Measurements from ENCODE around the gene EFHD2.
"Not testable (repeated sequence)": the region's sequence is repeated elsewhere in the genome, so short reads cannot be mapped to it uniquely, and the experiment has no call there.

EFHD2 gene

GRCh38 chr1:15430787-15431570, 21.3 kb downstream of the EFHD2 start:
- DNase-seq (ENCODE audit: low read depth, low spot score) = peak; percentile 76

- no peak for DNase-seq (ENCODE audit: low read depth, low spot score)
Measured at GRCh38 chr1:15431571-15431948, 21.9 kb downstream of the EFHD2 start.

- no peak for DNase-seq (ENCODE audit: low read depth, low spot score)
Measured at GRCh38 chr1:15432324-15432723, 22.6 kb downstream of the EFHD2 start.

- DNase-seq (ENCODE audit: low read depth, low spot score) = no peak
Measured at GRCh38 chr1:15433471-15433870, 23.8 kb downstream of the EFHD2 start.

GRCh38 chr1:15434739-15435138, 25.1 kb downstream of the EFHD2 start:
- DNase-seq (ENCODE audit: low read depth, low spot score) = not testable (repeated sequence)

GRCh38 chr1:15435239-15436077, 25.8 kb downstream of the EFHD2 start:
- no peak for DNase-seq (ENCODE audit: low read depth, low spot score)

- DNase-seq (ENCODE audit: low read depth, low spot score) = no peak
Measured at GRCh38 chr1:15436881-15437442, 27.3 kb downstream of the EFHD2 start.

GRCh38 chr1:15439325-15439724, 29.6 kb downstream of the EFHD2 start:
- no peak for DNase-seq (ENCODE audit: low read depth, low spot score)

- no peak for DNase-seq (ENCODE audit: low read depth, low spot score)
Measured at GRCh38 chr1:15440357-15440756, 30.7 kb downstream of the EFHD2 start.

- DNase-seq (ENCODE audit: low read depth, low spot score) = no peak
Measured at GRCh38 chr1:15441247-15441646, 31.6 kb downstream of the EFHD2 start.

- DNase-seq (ENCODE audit: low read depth, low spot score) = no peak
Measured at GRCh38 chr1:15442119-15442518, 32.4 kb downstream of the EFHD2 start.

GRCh38 chr1:15442759-15443158, 33.1 kb downstream of the EFHD2 start:
- no peak for DNase-seq (ENCODE audit: low read depth, low spot score)

GRCh38 chr1:15443281-15443680, 33.6 kb downstream of the EFHD2 start:
- DNase-seq (ENCODE audit: low read depth, low spot score) = no peak

GRCh38 chr1:15444468-15445389, 35.0 kb downstream of the EFHD2 start:
- no peak for DNase-seq (ENCODE audit: low read depth, low spot score)

- DNase-seq (ENCODE audit: low read depth, low spot score) = no peak
Measured at GRCh38 chr1:15445390-15446122, 35.9 kb downstream of the EFHD2 start.

GRCh38 chr1:15446212-15446611, 36.5 kb downstream of the EFHD2 start:
- no peak for DNase-seq (ENCODE audit: low read depth, low spot score)

- DNase-seq (ENCODE audit: low read depth, low spot score) = no peak
Measured at GRCh38 chr1:15448877-15449462, 39.3 kb downstream of the EFHD2 start.

GRCh38 chr1:15449567-15449966, 39.9 kb downstream of the EFHD2 start:
- no peak for DNase-seq (ENCODE audit: low read depth, low spot score)

- DNase-seq (ENCODE audit: low read depth, low spot score) = no peak
Measured at GRCh38 chr1:15451014-15451722, 41.5 kb downstream of the EFHD2 start.

GRCh38 chr1:15452216-15452615, 42.5 kb downstream of the EFHD2 start:
- DNase-seq (ENCODE audit: low read depth, low spot score) = no peak
